Astrocyte (in vitro differentiated cells and primary cell): ENCODE data around the gene ZNRF2. TPM values are rescaled to one million over a fixed set of nuclear protein-coding genes. Genes with fewer than 3 reads are reported as not detected.

ENCODE experiments used
- DNase-seq: peaks from one replicate; pipeline ENCODE4 v3.0.0-alpha.2; 2010; ENCODE audit warnings: low read depth
- FAIRE-seq: peaks from 2 replicates; lab custom pipeline; 2011; peaks lifted over from hg19 to GRCh38; lab: Jason Lieb, UNC
- H2AFZ ChIP-seq: 2 replicates; pipeline ENCODE4 v1.6.0; 2012; ENCODE audit warnings: low read depth, low read length, inconsistent platforms
- H3K27ac ChIP-seq: 2 replicates; pipeline ENCODE4 v1.5.1; 2011; ENCODE audit warnings: low read depth, low read length, inconsistent platforms
- H3K27me3 ChIP-seq: 2 replicates; pipeline ENCODE4 v1.6.0; 2011; ENCODE audit warnings: low read length, inconsistent platforms; ENCODE audit not compliant: insufficient read depth
- H3K36me3 ChIP-seq: 2 replicates; pipeline ENCODE4 v1.5.1; 2011; ENCODE audit warnings: low read length, inconsistent platforms; ENCODE audit not compliant: insufficient read depth
- H3K4me1 ChIP-seq: 2 replicates; pipeline ENCODE4 v1.5.1; 2011; ENCODE audit warnings: low read length, inconsistent platforms; ENCODE audit not compliant: insufficient read depth
- H3K4me2 ChIP-seq: 2 replicates; pipeline ENCODE4 v1.6.0; 2012; ENCODE audit warnings: low read length, inconsistent platforms
- H3K4me3 ChIP-seq: 2 replicates; pipeline ENCODE4 v1.5.1; 2011; ENCODE audit warnings: low read depth, mild to moderate bottlenecking, low read length, inconsistent platforms; ENCODE audit not compliant: insufficient read depth
- H3K79me2 ChIP-seq: 2 replicates; pipeline ENCODE4 v1.6.0; 2012; ENCODE audit warnings: mild to moderate bottlenecking, low read length, inconsistent platforms; ENCODE audit not compliant: insufficient read depth
- H3K9ac ChIP-seq: 2 replicates; pipeline ENCODE4 v1.6.0; 2012; ENCODE audit warnings: mild to moderate bottlenecking, low read length, inconsistent platforms
- H3K9me3 ChIP-seq: 2 replicates; pipeline ENCODE4 v1.5.1; 2012; ENCODE audit warnings: low read depth, mild to moderate bottlenecking, low read length, inconsistent platforms; ENCODE audit not compliant: insufficient read depth
- H4K20me1 ChIP-seq: 2 replicates; pipeline ENCODE4 v1.6.0; 2012; ENCODE audit warnings: low read length, inconsistent platforms; ENCODE audit not compliant: insufficient read depth
- H3K27ac Mint-ChIP-seq: one replicate; pipeline ENCODE4 v1.8.0; 2021; ENCODE audit warnings: mild to moderate bottlenecking, mixed read lengths; ENCODE audit not compliant: unreplicated experiment
- H3K27me3 Mint-ChIP-seq: one replicate; pipeline ENCODE4 v1.8.0; 2021; ENCODE audit warnings: low read depth, mixed read lengths; ENCODE audit not compliant: unreplicated experiment
- H3K36me3 Mint-ChIP-seq: one replicate; pipeline ENCODE4 v1.8.0; 2021; ENCODE audit warnings: low read depth, mixed read lengths; ENCODE audit not compliant: unreplicated experiment
- H3K4me1 Mint-ChIP-seq: one replicate; pipeline ENCODE4 v1.8.0; 2021; ENCODE audit warnings: low read depth, mixed read lengths; ENCODE audit not compliant: unreplicated experiment
- H3K4me3 Mint-ChIP-seq: one replicate; pipeline ENCODE4 v1.8.0; 2021; ENCODE audit warnings: mild to moderate bottlenecking, moderate library complexity, mixed read lengths; ENCODE audit not compliant: unreplicated experiment
- H3K9me3 Mint-ChIP-seq: one replicate; pipeline ENCODE4 v1.8.0; 2021; ENCODE audit warnings: mild to moderate bottlenecking, mixed read lengths; ENCODE audit not compliant: unreplicated experiment
- EZH2 ChIP-seq: IDR thresholded peaks from 2 replicates; pipeline ENCODE4 v1.6.1; 2012; ENCODE audit warnings: mild to moderate bottlenecking, low read length, inconsistent platforms; ENCODE audit not compliant: insufficient read depth
- total RNA-seq: library from RNA; stranded (reverse); gene quantifications from 2 replicates; pipeline ENCODE4 v1.2.1, GENCODE V29; 2021
- TF ChIP-seq, protein P1 (sequence below): IDR thresholded peaks from 2 replicates; pipeline ENCODE4 v1.5.1; 2011; ENCODE audit warnings: low read depth, mild to moderate bottlenecking, inconsistent platforms, low read length, moderate library complexity; ENCODE audit not compliant: insufficient read depth

Gene ZNRF2
- total RNA-seq, 1 donor from 2014 or later: 9.9 TPM

DNA sequence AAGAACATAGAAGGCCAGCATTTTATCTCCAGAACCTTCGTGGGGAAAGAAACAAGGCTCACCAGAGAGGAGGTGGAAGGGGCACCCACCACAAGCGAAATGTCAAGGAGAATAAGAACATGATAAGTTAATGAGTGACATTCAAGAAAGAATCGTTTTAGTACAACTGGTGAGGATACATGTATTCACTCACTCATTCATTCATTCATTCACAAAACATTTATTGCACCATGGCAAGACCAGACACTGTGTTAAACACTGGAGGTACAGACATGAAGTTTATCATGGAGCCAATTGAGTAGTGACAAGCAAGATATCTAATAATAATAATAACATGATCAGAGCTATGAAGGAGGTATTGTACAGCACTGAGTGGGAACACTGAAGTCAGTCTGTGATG is 1.7 kb upstream of the ZNRF2 start:
- no peaks in the 10 kb centered on the region for H3K4me1 ChIP-seq
- no peaks in the 10 kb centered on the region for H3K9me3 Mint-ChIP-seq
- H2AFZ ChIP-seq: no peak overlapping the region
- H3K4me1 Mint-ChIP-seq: peaks cover 10% of the 10 kb centered on the region
- no peaks in the 10 kb centered on the region for H3K36me3 Mint-ChIP-seq
- TF ChIP-seq EZH2: no peak
- TF ChIP-seq, protein P1, sequence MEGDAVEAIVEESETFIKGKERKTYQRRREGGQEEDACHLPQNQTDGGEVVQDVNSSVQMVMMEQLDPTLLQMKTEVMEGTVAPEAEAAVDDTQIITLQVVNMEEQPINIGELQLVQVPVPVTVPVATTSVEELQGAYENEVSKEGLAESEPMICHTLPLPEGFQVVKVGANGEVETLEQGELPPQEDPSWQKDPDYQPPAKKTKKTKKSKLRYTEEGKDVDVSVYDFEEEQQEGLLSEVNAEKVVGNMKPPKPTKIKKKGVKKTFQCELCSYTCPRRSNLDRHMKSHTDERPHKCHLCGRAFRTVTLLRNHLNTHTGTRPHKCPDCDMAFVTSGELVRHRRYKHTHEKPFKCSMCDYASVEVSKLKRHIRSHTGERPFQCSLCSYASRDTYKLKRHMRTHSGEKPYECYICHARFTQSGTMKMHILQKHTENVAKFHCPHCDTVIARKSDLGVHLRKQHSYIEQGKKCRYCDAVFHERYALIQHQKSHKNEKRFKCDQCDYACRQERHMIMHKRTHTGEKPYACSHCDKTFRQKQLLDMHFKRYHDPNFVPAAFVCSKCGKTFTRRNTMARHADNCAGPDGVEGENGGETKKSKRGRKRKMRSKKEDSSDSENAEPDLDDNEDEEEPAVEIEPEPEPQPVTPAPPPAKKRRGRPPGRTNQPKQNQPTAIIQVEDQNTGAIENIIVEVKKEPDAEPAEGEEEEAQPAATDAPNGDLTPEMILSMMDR: no peak
- no peaks in the 10 kb centered on the region for H3K36me3 ChIP-seq
- no peaks in the 10 kb centered on the region for H4K20me1 ChIP-seq
- no peaks in the 10 kb centered on the region for H3K79me2 ChIP-seq
- no peak overlapping the region for H3K4me2 ChIP-seq
- no peak overlapping the region for H3K4me3 ChIP-seq
- no peaks in the 10 kb centered on the region for H3K27me3 ChIP-seq
- DNase-seq: no peak
- no peak overlapping the region for H3K27ac Mint-ChIP-seq
- no peaks in the 10 kb centered on the region for H3K9me3 ChIP-seq
- peak overlapping the region; percentile 34 for H3K4me3 Mint-ChIP-seq
- H3K9ac ChIP-seq: no peak overlapping the region
- no peak overlapping the region for H3K27ac ChIP-seq
- no peak for FAIRE-seq
- H3K27me3 Mint-ChIP-seq: peaks cover 11% of the 10 kb centered on the region

DNA sequence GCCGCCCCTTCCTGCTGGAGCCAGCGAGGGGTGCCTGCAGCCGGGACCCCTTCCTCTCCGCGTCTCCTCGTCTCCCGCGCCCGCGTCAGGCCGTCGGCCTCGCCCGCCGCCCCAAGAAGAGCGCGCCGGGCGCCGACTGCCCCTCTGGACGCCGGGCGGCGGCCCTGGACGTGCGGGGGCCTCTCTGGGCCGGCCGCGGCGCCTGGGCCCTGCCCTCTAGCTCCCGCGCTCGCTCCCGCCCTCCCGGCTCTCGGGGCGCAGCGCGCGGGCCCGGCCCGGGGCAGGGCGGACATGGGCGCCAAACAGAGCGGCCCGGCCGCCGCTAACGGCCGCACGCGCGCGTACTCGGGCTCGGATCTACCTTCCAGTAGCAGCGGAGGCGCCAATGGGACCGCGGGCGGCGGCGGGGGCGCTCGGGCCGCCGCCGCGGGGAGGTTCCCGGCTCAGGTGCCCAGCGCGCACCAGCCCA is 704 bp downstream of the ZNRF2 start:
- DNase-seq (peak; percentile 8), FAIRE-seq (no peak)
- no peaks in the 10 kb centered on the region for H4K20me1 ChIP-seq
- H3K4me2 ChIP-seq: peak overlapping the region; percentile 97
- peak overlapping the region; percentile 63 for H3K4me3 ChIP-seq
- no peak overlapping the region for H3K27ac Mint-ChIP-seq
- H3K4me1 Mint-ChIP-seq: peaks cover 28% of the 10 kb centered on the region
- no peaks in the 10 kb centered on the region for H3K27me3 Mint-ChIP-seq
- no peaks in the 10 kb centered on the region for H3K36me3 Mint-ChIP-seq
- peak overlapping the region; percentile 74 for H3K4me3 Mint-ChIP-seq
- H3K4me1 ChIP-seq: no peaks in the 10 kb centered on the region
- peak overlapping the region; percentile 86 for H2AFZ ChIP-seq
- H3K9me3 Mint-ChIP-seq: no peaks in the 10 kb centered on the region
- peak overlapping the region; percentile 67 for H3K27ac ChIP-seq
- no peak for TF ChIP-seq EZH2
- TF ChIP-seq, protein P1: no peak
- H3K9ac ChIP-seq: peak overlapping the region; percentile 76
- H3K79me2 ChIP-seq: no peaks in the 10 kb centered on the region
- H3K27me3 ChIP-seq: no peaks in the 10 kb centered on the region
- no peaks in the 10 kb centered on the region for H3K36me3 ChIP-seq
- no peaks in the 10 kb centered on the region for H3K9me3 ChIP-seq

- H3K9me3 Mint-ChIP-seq: no peaks in the 10 kb centered on the region
Observed at GRCh38 chr7:30285536-30286284, 1.3 kb downstream of the ZNRF2 start.

More at GRCh38 chr7:30285536-30286284, 1.3 kb downstream of the ZNRF2 start:
- H3K36me3 Mint-ChIP-seq: no peaks in the 10 kb centered on the region
- peak overlapping the region; percentile 94 for H3K4me3 Mint-ChIP-seq
- H3K27me3 ChIP-seq: no peaks in the 10 kb centered on the region
- H4K20me1 ChIP-seq: no peaks in the 10 kb centered on the region
- H3K27ac Mint-ChIP-seq: peak overlapping the region; percentile 86
- no peak overlapping the region for H3K27ac ChIP-seq
- peak overlapping the region; percentile 76 for H3K4me3 ChIP-seq
- DNase-seq (peak; percentile 63), FAIRE-seq (no peak)
- no peak for TF ChIP-seq EZH2
- TF ChIP-seq, protein P1: no peak
- no peaks in the 10 kb centered on the region for H3K27me3 Mint-ChIP-seq
- no peaks in the 10 kb centered on the region for H3K36me3 ChIP-seq
- H2AFZ ChIP-seq: peak overlapping the region; percentile 90
- H3K4me1 Mint-ChIP-seq: peaks cover 32% of the 10 kb centered on the region
- no peaks in the 10 kb centered on the region for H3K4me1 ChIP-seq
- H3K79me2 ChIP-seq: no peaks in the 10 kb centered on the region
- H3K9ac ChIP-seq: peak overlapping the region; percentile 78
- no peaks in the 10 kb centered on the region for H3K9me3 ChIP-seq
- H3K4me2 ChIP-seq: peak overlapping the region; percentile 97
